Activated CD4-positive, alpha-beta T cell treated with anti-CD3 and anti-CD28 coated beads, Interleukin-2, amount 10 ng/mL, durations not matched to agents 7 days and 5 days (primary cell): ENCODE results near the gene UBE2K. TPM values are rescaled to one million over a fixed set of nuclear protein-coding genes. Genes with fewer than 3 reads are reported as not detected.
"Not testable (repeated sequence)": the region's sequence is repeated elsewhere in the genome, so short reads cannot be mapped to it uniquely, and the experiment has no call there.

Experiments
- CTCF ChIA-PET: fragments of 350-600 bp; sonication (Branson Sonifier 250); formaldehyde crosslinking; loops from one replicate; lab custom pipeline; 2021; ENCODE audit warnings: antibody characterized with exemption; lab: Charles Lee
- POLR2A ChIA-PET: fragments of 350-600 bp; sonication (Branson Sonifier 250); formaldehyde crosslinking; loops from one replicate; lab custom pipeline; 2021; ENCODE audit warnings: antibody characterized with exemption; lab: Charles Lee
- DNase-seq: peaks from one replicate; pipeline ENCODE4 v3.0.0-alpha.2; 2020
- H3K27ac Mint-ChIP-seq: one replicate; pipeline ENCODE4 v1.8.0; 2021; ENCODE audit warnings: mild to moderate bottlenecking, moderate library complexity, mixed read lengths
- H3K27me3 Mint-ChIP-seq: one replicate; pipeline ENCODE4 v1.8.0; 2021; ENCODE audit warnings: mixed read lengths
- H3K36me3 Mint-ChIP-seq: one replicate; pipeline ENCODE4 v1.8.0; 2021; ENCODE audit warnings: low read depth, mixed read lengths
- H3K4me1 Mint-ChIP-seq: one replicate; pipeline ENCODE4 v1.8.0; 2021; ENCODE audit warnings: mixed read lengths
- H3K4me3 Mint-ChIP-seq: one replicate; pipeline ENCODE4 v1.8.0; 2021; ENCODE audit warnings: mild to moderate bottlenecking, moderate library complexity, mixed read lengths
- H3K9me3 Mint-ChIP-seq: one replicate; pipeline ENCODE4 v1.8.0; 2021; ENCODE audit warnings: mixed read lengths
- total RNA-seq, 2 experiments: library from RNA; stranded (reverse); gene quantifications; one replicate each; pipeline ENCODE4 v1.2.3, GENCODE V29; 2021

Gene UBE2K, protein sequence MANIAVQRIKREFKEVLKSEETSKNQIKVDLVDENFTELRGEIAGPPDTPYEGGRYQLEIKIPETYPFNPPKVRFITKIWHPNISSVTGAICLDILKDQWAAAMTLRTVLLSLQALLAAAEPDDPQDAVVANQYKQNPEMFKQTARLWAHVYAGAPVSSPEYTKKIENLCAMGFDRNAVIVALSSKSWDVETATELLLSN
- total RNA-seq = 10 to 100 TPM; 69.3 to 90.8 TPM

DNA sequence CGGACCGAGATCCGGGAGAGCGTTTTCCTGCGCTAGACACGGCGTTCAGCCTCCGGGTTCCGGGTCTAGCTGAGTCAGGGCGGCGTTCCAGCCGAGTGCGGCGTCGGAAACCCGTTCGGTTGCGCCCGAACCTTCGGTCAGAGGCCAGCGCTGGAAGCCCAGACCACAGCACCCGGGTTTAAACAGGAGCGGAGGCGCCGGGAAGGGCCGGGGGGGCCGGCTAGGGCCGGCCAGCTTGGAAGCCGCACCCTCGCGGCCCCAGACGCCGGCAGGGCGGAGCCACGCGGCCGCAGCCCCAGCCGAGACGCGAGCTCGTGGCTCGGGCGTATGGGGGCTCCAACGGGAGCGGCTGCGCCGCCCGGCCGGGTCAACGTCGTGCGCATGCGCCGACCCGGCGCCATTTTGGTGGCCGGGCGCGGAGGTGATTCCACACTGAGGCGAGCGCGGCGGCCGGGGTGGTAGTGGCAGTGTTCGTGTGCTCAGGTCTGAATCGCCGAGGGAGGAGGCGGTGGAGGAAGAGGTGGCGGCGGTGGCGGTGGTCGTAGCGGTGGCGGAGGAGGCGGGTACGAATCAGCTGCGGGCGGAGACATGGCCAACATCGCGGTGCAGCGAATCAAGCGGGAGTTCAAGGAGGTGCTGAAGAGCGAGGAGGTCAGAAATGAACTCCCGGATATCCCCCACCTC lies at the start of gene UBE2K:
Gene UBE2K (plus strand): TSS at position 397 of the 684 bp plus-strand sequence. CDS start 192 bp downstream, at position 589.
- H3K4me1 Mint-ChIP-seq = peaks cover 31% of the 10 kb centered on the region
- ChIA-PET POLR2A (interaction anchor here (0.5 kb wide), 2 partner anchors 16 to 333 kb away, joined by 4 to 8 read pairs; no protein-coding TSS in a partner anchor), CTCF (interaction anchor here (0.6 to 1.1 kb wide), 5 partner anchors 100 to 502 kb away, joined by 3 to 6 read pairs (median 4); no protein-coding TSS in a partner anchor)
- H3K9me3 Mint-ChIP-seq = no peaks in the 10 kb centered on the region
- peak within 1 kb of the TSS; percentile 99 for H3K4me3 Mint-ChIP-seq
- peak within 1 kb of the TSS; percentile 98 for H3K27ac Mint-ChIP-seq
- H3K27me3 Mint-ChIP-seq = no peaks in the 10 kb centered on the region
- peaks cover 18% of the 10 kb centered on the region for H3K36me3 Mint-ChIP-seq
- peak; percentile 88 for DNase-seq

DNA sequence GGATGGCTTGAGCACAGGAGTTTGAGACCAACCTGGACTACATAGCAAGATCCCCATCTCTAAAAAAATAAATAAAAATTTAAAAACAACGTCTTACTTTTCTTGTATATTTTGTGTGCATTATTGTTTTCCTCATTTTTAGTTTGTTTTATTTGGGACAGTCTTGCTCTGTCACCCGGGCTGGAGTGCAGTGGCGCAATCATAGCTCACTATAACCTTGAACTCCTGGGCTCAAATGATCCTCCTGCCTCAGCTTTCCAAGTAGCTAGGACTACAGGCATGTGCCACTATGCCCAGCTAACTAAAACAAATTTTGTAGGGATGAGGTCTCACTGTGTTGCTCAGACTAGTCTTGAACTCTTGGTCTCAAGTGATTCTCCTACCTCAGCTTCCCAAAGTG lies 49.7 kb upstream of the UBE2K start:
- DNase-seq = no peak
- POLR2A ChIA-PET = no interaction called here

DNA sequence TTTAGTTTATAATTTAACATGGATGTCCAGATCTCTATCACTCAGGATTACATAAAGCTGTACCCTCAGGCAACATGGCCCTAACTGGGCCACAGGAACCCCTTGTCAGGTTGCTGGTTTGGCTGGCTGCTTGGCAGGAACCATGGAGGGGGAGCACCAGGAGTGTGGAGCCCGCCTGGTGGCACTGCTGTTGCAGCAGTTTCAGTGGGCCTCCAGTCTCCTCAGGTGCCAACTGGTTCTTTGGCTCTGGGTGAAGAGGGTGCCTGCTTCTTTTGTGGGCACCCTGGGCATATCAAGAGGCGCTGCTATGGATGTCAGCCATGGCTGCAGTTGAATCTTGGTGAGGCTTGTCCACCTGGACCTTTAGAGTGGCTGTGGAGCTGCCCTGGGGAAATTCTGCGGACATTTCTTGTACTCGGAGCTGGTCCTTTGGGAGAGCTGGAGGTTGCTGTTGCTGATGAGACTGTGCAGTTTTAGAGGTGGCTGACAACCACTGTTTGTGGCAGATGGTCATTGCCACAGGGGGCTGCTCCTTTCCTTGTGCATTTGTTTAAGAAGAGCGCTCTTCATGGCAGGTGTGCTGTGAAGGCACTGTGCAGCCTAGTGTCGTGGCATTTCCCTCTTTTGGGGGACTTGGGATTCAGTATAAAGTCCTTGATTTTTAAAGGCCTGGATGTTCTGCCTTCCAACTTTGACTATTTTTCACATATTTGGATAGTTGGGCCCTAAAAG lies 48.9 kb upstream of the UBE2K start:
- H3K4me1 Mint-ChIP-seq = no peaks in the 10 kb centered on the region
- POLR2A ChIA-PET = interaction anchor here (0.7 kb wide), 1 partner anchor 9 kb away, joined by 3 read pairs; no protein-coding TSS in a partner anchor
- no peaks in the 10 kb centered on the region for H3K27me3 Mint-ChIP-seq
- no peak overlapping the region for H3K4me3 Mint-ChIP-seq
- no peaks in the 10 kb centered on the region for H3K9me3 Mint-ChIP-seq
- CTCF ChIA-PET = interaction anchor here (1.4 kb wide), 1 partner anchor 9 kb away, joined by 3 read pairs; no protein-coding TSS in a partner anchor
- DNase-seq = no peak
- no peak overlapping the region for H3K27ac Mint-ChIP-seq
- H3K36me3 Mint-ChIP-seq = no peaks in the 10 kb centered on the region

More for the DNA sequence above, 49.7 kb upstream of the UBE2K start:
- no peaks in the 10 kb centered on the region for H3K36me3 Mint-ChIP-seq
- H3K27me3 Mint-ChIP-seq = no peaks in the 10 kb centered on the region
- H3K4me3 Mint-ChIP-seq = no peak overlapping the region
- no peaks in the 10 kb centered on the region for H3K9me3 Mint-ChIP-seq
- CTCF ChIA-PET = no interaction called here
- no peaks in the 10 kb centered on the region for H3K4me1 Mint-ChIP-seq
- no peak overlapping the region for H3K27ac Mint-ChIP-seq

DNA sequence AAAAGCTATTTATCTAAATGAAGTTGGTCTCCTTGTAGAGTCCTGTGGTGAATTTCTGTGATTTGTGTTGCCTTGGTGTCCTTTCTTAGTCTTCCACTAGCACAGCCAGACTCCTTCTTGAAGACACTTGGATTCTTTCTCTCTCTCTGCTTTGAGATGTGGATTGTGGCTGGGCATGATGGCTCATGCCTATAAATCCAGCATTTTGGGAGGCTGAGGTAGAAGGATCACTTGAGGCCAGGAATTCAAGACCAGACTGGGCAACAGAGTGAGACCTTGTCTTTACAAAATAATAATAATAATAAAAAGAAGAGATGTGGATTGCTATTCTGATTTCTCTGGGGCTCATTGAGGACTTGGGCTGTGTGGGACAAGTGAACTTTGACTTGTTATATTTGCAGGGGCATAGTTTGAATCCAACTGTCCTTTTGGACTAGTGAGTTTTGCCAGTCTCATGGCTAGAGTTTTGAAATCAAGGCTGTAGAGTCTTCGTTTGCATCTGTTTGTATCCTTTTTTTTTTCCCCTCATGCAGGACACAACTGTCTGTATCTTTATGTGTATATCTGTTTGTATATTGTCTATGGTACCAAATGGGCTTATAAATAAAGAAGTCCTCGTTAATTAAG lies 48.2 kb upstream of the UBE2K start:
- Mint-ChIP-seq H3K4me1 (no peaks in the 10 kb centered on the region), H3K4me3 (no peak overlapping the region), H3K36me3 (peaks cover 1% of the 10 kb centered on the region), H3K27ac (no peak overlapping the region), H3K9me3 (no peaks in the 10 kb centered on the region), H3K27me3 (no peaks in the 10 kb centered on the region)
- ChIA-PET CTCF (interaction anchor here (1.4 kb wide), 1 partner anchor 10 kb away, joined by 3 read pairs; no protein-coding TSS in a partner anchor), POLR2A (interaction anchor here (0.7 kb wide), 1 partner anchor 9 kb away, joined by 3 read pairs; no protein-coding TSS in a partner anchor)
- DNase-seq = no peak

DNA sequence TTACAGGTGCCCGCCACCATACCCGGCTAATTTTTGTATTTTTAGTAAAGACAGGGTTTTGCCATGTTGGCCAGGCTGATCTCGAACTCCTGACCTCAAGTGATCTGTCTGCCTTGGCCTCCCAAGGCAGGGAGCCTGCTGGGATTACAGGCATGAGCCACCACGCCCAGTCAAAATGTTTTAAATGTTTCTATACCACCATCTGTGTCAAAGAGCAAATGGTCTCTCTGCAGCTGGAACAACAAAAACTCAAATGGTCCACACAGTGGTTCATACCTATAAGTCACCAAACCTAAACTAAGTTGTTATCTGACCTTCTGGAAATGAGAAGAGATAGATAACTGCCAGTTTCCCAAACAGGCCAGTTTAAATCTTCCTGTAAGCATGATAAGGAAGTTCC lies 46.4 kb upstream of the UBE2K start:
- POLR2A ChIA-PET, H3K4me1 Mint-ChIP-seq, H3K36me3 Mint-ChIP-seq, H3K9me3 Mint-ChIP-seq, H3K4me3 Mint-ChIP-seq, H3K27me3 Mint-ChIP-seq, DNase-seq, H3K27ac Mint-ChIP-seq: not testable (repeated sequence)
- CTCF ChIA-PET = interaction anchor here (1.8 kb wide), 1 partner anchor 11 kb away, joined by 6 read pairs; no protein-coding TSS in a partner anchor

DNA sequence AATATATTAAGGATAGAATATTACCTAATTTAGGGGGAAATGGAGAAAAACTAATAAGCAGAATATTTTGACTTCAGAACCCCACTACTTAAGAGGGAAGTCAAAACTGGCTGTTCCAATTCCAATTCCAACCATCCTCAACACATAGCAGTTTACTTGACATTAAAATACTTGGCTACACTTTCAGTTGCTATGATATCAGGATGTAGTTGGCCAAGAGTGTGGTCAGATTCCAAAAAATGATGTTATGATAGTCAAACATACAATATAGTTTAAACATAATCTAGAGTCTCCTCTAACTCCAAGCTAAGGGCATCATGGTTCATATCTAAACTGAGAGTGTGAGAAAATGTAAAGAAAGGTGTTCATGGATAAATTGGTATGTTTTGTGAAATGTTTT lies 42.7 kb upstream of the UBE2K start:
- ChIA-PET POLR2A (no interaction called here), CTCF (interaction anchor here (1.7 kb wide), 1 partner anchor 9 kb away, joined by 4 read pairs; no protein-coding TSS in a partner anchor)
- no peak overlapping the region for H3K27ac Mint-ChIP-seq
- H3K9me3 Mint-ChIP-seq = no peaks in the 10 kb centered on the region
- no peaks in the 10 kb centered on the region for H3K27me3 Mint-ChIP-seq
- peaks cover 1% of the 10 kb centered on the region for H3K36me3 Mint-ChIP-seq
- peaks cover 9% of the 10 kb centered on the region for H3K4me1 Mint-ChIP-seq
- DNase-seq = no peak
- H3K4me3 Mint-ChIP-seq = no peak overlapping the region

DNA sequence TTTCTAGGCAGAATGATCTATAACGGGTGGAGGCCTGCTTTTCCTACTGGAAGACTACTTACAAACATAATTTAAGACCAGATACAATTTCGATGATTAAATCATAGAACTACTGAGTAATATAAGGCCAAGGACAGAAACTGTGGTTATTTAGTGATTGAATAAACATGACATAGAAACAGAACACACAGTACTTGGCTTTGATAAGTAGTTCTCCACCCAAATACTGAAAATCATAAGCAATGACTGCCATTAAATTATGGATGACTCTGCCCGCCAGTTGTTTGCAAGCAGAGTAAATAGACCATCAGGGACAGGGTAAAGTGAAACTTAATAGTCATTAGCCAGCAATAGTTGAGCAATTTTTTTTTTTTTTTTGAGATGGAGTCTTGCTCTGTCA lies 42.1 kb upstream of the UBE2K start:
- ChIA-PET POLR2A (interaction anchor here (0.6 kb wide), 1 partner anchor 309 kb away, joined by 6 read pairs; no protein-coding TSS in a partner anchor), CTCF (interaction anchor here (0.6 to 1.7 kb wide), 2 partner anchors 10 to 474 kb away, joined by 3 to 4 read pairs; no protein-coding TSS in a partner anchor)
- Mint-ChIP-seq H3K27me3 (no peaks in the 10 kb centered on the region), H3K9me3 (no peaks in the 10 kb centered on the region), H3K4me3 (no peak overlapping the region), H3K36me3 (peaks cover 1% of the 10 kb centered on the region), H3K27ac (no peak overlapping the region), H3K4me1 (peaks cover 9% of the 10 kb centered on the region)
- no peak for DNase-seq

DNA sequence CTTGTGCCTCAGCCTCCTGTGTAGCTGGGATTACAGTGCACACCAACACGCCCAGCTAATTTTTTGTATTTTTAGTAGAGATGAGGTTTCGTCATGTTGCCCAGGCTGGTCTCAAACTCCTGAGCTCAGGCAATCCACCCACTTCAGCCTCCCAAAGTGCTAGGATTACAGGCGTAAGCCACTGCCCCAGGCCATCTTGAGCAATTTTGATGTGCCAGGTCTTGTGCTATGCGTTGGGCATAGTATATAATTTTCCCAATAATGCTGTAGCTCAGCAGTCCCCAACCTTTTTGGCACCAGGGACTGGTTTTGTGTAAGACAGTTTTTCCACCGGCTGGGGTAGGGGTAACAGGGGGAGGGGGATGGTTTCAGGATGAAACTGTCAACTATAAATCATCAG lies 41.3 kb upstream of the UBE2K start:
- not testable (repeated sequence) for H3K27me3 Mint-ChIP-seq, H3K4me3 Mint-ChIP-seq, H3K36me3 Mint-ChIP-seq, DNase-seq, H3K4me1 Mint-ChIP-seq, H3K9me3 Mint-ChIP-seq, H3K27ac Mint-ChIP-seq
- ChIA-PET POLR2A (interaction anchor here (0.6 kb wide), 1 partner anchor 308 kb away, joined by 6 read pairs; no protein-coding TSS in a partner anchor), CTCF (interaction anchor here (1.7 kb wide), 1 partner anchor 10 kb away, joined by 4 read pairs; no protein-coding TSS in a partner anchor)

DNA sequence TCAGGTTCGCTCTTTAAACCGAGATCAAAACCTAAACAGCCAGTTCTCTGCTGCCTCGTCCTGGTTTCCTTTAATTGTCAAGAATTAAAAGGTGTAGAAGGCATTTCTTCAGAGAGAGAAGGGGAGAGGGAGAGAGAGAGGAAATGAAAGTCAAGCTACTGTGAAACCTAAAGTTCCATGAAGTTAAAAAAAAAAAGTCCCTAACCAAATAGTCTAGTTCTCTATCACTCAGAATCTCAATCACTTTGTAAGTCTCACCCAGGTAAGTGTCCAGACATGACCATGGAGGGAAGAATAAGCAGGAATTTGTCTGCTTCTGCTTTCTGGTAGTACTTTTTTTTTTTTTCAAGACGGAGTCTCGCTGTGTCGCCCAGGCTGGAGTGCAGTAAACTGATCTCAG lies 40.5 kb upstream of the UBE2K start:
- ChIA-PET POLR2A (no interaction called here), CTCF (interaction anchor here (0.6 kb wide), 2 partner anchors 118 to 183 kb away, joined by 3 to 4 read pairs; no protein-coding TSS in a partner anchor)
- H3K27ac Mint-ChIP-seq = no peak overlapping the region
- H3K27me3 Mint-ChIP-seq = no peaks in the 10 kb centered on the region
- H3K9me3 Mint-ChIP-seq = no peaks in the 10 kb centered on the region
- peaks cover 1% of the 10 kb centered on the region for H3K36me3 Mint-ChIP-seq
- no peak overlapping the region for H3K4me3 Mint-ChIP-seq
- peaks cover 9% of the 10 kb centered on the region for H3K4me1 Mint-ChIP-seq
- DNase-seq = no peak

DNA sequence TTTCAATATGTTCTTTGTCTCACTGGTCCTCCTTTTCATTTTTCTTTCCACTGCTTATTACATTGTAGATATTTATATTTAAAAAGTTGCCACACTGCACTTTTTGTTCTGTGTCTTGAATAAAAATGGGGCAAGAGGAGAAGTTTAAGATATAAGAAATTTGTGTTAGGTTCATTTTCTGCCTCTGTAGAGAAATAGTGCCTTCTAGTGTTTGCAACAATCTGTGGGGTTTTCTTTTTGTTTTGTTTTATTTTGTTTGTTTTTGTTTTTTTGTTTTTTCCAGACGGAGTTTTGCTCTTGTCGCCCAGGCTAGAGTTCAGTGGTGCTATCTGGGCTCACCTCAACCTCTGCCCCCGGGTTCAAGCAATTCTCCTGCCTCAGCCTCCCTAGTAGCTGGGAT lies 39.2 kb upstream of the UBE2K start:
- no peak for DNase-seq
- CTCF ChIA-PET = interaction anchor here (0.7 kb wide), 1 partner anchor 214 kb away, joined by 3 read pairs; no protein-coding TSS in a partner anchor
- Mint-ChIP-seq H3K27me3 (no peaks in the 10 kb centered on the region), H3K36me3 (peaks cover 1% of the 10 kb centered on the region), H3K9me3 (no peaks in the 10 kb centered on the region), H3K4me1 (peaks cover 9% of the 10 kb centered on the region), H3K27ac (no peak overlapping the region), H3K4me3 (no peak overlapping the region)
- POLR2A ChIA-PET = no interaction called here

DNA sequence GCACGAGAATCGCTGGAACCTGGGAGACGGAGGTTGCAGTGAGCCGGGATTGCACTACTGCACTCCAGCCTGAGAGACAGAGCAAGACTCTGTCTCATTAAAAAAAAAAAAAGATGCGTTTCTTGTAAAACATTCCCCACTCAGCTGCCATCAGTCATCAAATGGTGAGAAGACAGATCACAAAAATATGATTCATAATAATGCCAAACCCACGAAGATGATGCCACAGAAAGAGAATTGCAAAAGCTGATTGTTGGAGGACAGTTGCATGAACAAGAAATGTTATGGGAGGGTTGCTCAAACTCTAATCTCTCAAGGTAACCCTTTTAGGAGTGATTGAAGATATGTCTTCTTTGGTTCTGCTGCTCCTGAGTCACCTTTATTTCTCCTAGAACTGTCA lies 37.9 kb upstream of the UBE2K start:
- DNase-seq = no peak
- Mint-ChIP-seq H3K4me3 (no peak overlapping the region), H3K9me3 (no peaks in the 10 kb centered on the region), H3K27ac (no peak overlapping the region), H3K36me3 (no peaks in the 10 kb centered on the region), H3K4me1 (peaks cover 9% of the 10 kb centered on the region), H3K27me3 (no peaks in the 10 kb centered on the region)
- ChIA-PET POLR2A (no interaction called here), CTCF (no interaction called here)

DNA sequence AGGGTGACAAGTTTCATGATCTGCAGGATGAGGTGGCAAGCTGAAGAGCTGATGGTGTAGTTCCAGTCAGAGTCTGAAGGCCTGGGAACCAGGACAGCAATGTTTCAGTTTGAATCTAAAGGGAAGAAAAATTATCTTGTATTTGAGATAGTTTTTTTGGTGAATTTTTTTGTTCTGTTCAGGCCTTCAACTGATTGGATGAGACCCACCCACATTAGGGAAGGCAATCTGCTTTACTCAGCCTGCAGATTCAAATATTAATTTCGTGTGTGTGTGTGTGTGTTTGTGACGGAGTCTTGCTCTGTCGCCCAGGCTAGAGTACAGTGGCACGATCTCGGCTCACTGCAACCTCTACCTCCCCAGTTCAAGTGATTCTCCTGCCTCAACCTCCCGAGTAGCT lies 37.2 kb upstream of the UBE2K start:
- Mint-ChIP-seq H3K4me3 (no peak overlapping the region), H3K9me3 (no peaks in the 10 kb centered on the region), H3K36me3 (no peaks in the 10 kb centered on the region), H3K4me1 (peaks cover 9% of the 10 kb centered on the region), H3K27ac (no peak overlapping the region), H3K27me3 (no peaks in the 10 kb centered on the region)
- ChIA-PET POLR2A (no interaction called here), CTCF (interaction anchor here (0.6 kb wide), 1 partner anchor 16 kb away, joined by 3 read pairs; no protein-coding TSS in a partner anchor)
- no peak for DNase-seq
